Retinal pigment epithelial cell (primary cell): ENCODE data around the gene PARN.

ENCODE experiments used
- DNase-seq: peaks from one replicate; pipeline ENCODE4 v3.0.0-alpha.2; 2010; ENCODE audit warnings: low read depth
- H3K4me3 ChIP-seq: 2 replicates; pipeline ENCODE4 v1.5.1; 2011; ENCODE audit warnings: mild to moderate bottlenecking, low read length, control low read depth, moderate library complexity
- CTCF ChIP-seq: conservative IDR thresholded peaks from 2 replicates; pipeline ENCODE4 v1.5.1; 2011; ENCODE audit warnings: low read depth, low read length, control low read depth, inconsistent platforms

The PARN gene

GRCh38 chr16:14491861-14492529 lies 138.1 kb downstream of the PARN start:
- no peak overlapping the region for H3K4me3 ChIP-seq
- TF ChIP-seq CTCF = no peak
- no peak for DNase-seq

GRCh38 chr16:14490235-14490634 lies 139.8 kb downstream of the PARN start:
- TF ChIP-seq CTCF = no peak
- H3K4me3 ChIP-seq = no peak overlapping the region
- DNase-seq = no peak

- no peak overlapping the region for H3K4me3 ChIP-seq
- DNase-seq = no peak
- TF ChIP-seq CTCF = peak; percentile 43
These were observed 140.6 kb downstream of the PARN start for GRCh38 chr16:14489460-14489859.

- H3K4me3 ChIP-seq = no peak overlapping the region
- TF ChIP-seq CTCF = no peak
- no peak for DNase-seq
These were observed 142.5 kb downstream of the PARN start for GRCh38 chr16:14487579-14487978.

- no peak for TF ChIP-seq CTCF
- H3K4me3 ChIP-seq = peak overlapping the region; percentile 9
- DNase-seq = peak; percentile 85
These were observed 143.3 kb downstream of the PARN start for GRCh38 chr16:14486520-14487303.

- no peak for TF ChIP-seq CTCF
- no peak overlapping the region for H3K4me3 ChIP-seq
These were observed 144.1 kb downstream of the PARN start for GRCh38 chr16:14485811-14486519.

GRCh38 chr16:14485121-14485551 lies 144.9 kb downstream of the PARN start:
- TF ChIP-seq CTCF = no peak
- no peak for DNase-seq
- no peak overlapping the region for H3K4me3 ChIP-seq

More at GRCh38 chr16:14485811-14486519, 144.1 kb downstream of the PARN start:
- DNase-seq = no peak
